ENCODE results near the gene LATS2. TPM values are rescaled to one million over a fixed set of nuclear protein-coding genes. Genes with fewer than 3 reads are reported as not detected.
"Not testable (repeated sequence)": the region's sequence is repeated elsewhere in the genome, so short reads cannot be mapped to it uniquely, and the experiment has no call there.

LATS2 gene
- total and polyA plus RNA-seq, 12 donors = 9.7 to 46.1 (median 25.2) TPM

GRCh38 chr13:20952838-20953237 lies 108.5 kb downstream of the LATS2 start:
- H3K4me1 ChIP-seq = no peaks in the 10 kb centered on the region
- no peaks in the 10 kb centered on the region for H3K9me3 ChIP-seq
- ATAC-seq (no peak), DNase-seq (no peak)
- TF ChIP-seq CTCF (IDR thresholded peaks at IDR 0.05) = no peak
- intact Hi-C loops (cut with DNase I) = no loop called here
- H3K4me3 ChIP-seq = no peak overlapping the region
- H3K27me3 ChIP-seq = peaks cover 0 to 7% (median 0%) of the 10 kb centered on the region in 7 donors
- WGBS, 2 donors = 78% methylated on average over 16 of the region's 16 CpGs
- H3K36me3 ChIP-seq = no peaks in the 10 kb centered on the region
- H3K27ac ChIP-seq = no peak overlapping the region

DNA sequence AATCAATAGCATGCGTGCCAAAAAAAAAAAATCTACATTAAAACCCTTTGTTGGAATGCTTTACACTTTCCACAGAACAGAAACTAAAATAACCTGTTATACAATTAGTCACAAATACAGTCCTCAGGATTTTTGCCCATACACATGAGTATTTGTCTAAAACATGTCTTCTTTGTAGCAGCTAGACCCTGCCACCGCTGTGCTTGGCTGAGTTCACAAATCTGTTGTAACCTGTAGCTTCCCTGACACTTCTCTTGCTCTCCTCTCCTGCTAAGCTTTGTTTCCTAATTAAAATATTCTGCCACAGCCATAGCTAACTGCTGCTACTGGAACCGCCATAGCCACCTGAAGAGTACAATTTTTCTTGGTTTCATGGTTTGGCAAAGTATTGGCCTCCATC lies 113.4 kb downstream of the LATS2 start:
- WGBS, 2 donors = 91 to 97% methylated on average over 3 of the region's 3 CpGs
- not testable (repeated sequence) for H3K36me3 ChIP-seq, H3K27ac ChIP-seq, H3K4me3 ChIP-seq, H3K9me3 ChIP-seq, ATAC-seq, DNase-seq
- intact Hi-C loops (cut with DNase I) = loop anchor here in 6 of 10 donors (5.0 to 10.0 kb wide), 6 partner anchors 177 to 537 kb away; no protein-coding TSS in a partner anchor
- H3K27me3 ChIP-seq = peaks cover 0 to 24% (median 13%) of the 10 kb centered on the region in 7 donors
- H3K4me1 ChIP-seq = peaks cover 0 to 17% (median 4%) of the 10 kb centered on the region in 9 donors

GRCh38 chr13:20945952-20946383 lies 115.4 kb downstream of the LATS2 start:
- intact Hi-C loops (cut with DNase I) = loop anchor here in 6 of 10 donors (5.0 to 10.0 kb wide), 6 partner anchors 179 to 539 kb away; no protein-coding TSS in a partner anchor
- H3K27me3 ChIP-seq = peaks cover 0 to 21% (median 8%) of the 10 kb centered on the region in 7 donors
- TF ChIP-seq CTCF (IDR thresholded peaks at IDR 0.05) = no peak
- DNase-seq = peak in 1 of 2 donors; percentile 26
- WGBS, 2 donors = 3 to 4% methylated on average over 29 of the region's 29 CpGs
- no peaks in the 10 kb centered on the region for H3K36me3 ChIP-seq
- no peak overlapping the region for H3K27ac ChIP-seq
- ATAC-seq = peak in 6 of 8 donors; percentile 20 to 63 (median 28)
- H3K9me3 ChIP-seq = no peaks in the 10 kb centered on the region
- peak overlapping the region in 8 of 10 donors; percentile 11 to 39 (median 28) for H3K4me3 ChIP-seq
- peaks cover 0 to 17% (median 4%) of the 10 kb centered on the region in 9 donors for H3K4me1 ChIP-seq

DNA sequence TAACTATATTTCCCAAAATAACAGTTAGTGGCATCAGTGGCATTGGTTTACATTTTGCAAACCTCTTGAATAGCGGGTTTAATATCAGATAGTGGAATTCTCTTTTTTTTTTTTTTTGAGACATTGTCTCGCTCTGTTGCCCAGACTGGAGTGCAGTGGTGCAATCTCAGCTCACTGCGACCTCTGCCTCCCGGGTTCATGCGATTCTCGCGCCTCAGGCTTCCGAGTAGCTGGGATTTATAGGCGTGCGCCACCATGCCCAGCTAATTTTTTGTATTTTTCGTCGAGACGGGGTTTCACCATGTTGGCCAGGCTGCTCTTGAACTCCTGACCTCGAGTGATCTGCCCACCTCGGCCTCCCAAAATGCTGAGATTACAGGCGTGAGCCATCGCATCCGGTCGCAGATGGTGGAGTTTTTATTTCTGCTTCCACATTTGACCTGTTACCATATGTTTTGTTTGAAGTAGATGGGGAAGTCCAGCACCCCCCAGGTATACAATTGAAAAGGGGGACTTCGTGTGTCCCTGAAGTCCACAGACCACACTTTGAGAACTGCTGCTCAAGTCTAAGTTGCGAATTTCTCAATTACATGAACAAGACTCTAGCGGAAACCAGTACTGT lies 118.3 kb downstream of the LATS2 start:
- no peak for DNase-seq
- peak in 2 of 8 donors; percentile 15 to 50 for ATAC-seq
- intact Hi-C loops (cut with DNase I) = loop anchor here (2.0 to 10.0 kb wide), 15 partner anchors 119 to 542 kb away; partner anchors contain the start of genes LATS2 (in 6 of the 10), MRPL57 (in 5 of the 10) and SKA3 (in 5 of the 10)
- Histone ChIP-seq H3K4me3 (no peak overlapping the region), H3K27me3 (peaks cover 0 to 21% (median 8%) of the 10 kb centered on the region in 7 donors), H3K9me3 (no peaks in the 10 kb centered on the region), H3K36me3 (no peaks in the 10 kb centered on the region), H3K27ac (peak overlapping the region in 6 of 10 donors; percentile 4 to 59 (median 42)), H3K4me1 (peaks cover 0 to 22% (median 10%) of the 10 kb centered on the region in 9 donors)
- WGBS, 2 donors = 74 to 85% methylated on average over 22 of the region's 22 CpGs
- no peak for TF ChIP-seq CTCF (IDR thresholded peaks at IDR 0.05)

GRCh38 chr13:20940511-20940910 lies 120.9 kb downstream of the LATS2 start:
- DNase-seq, H3K27ac ChIP-seq, H3K36me3 ChIP-seq, H3K27me3 ChIP-seq, H3K9me3 ChIP-seq, H3K4me3 ChIP-seq, ATAC-seq: not testable (repeated sequence)
- WGBS, 2 donors = 90 to 92% methylated on average over 10 of the region's 10 CpGs
- intact Hi-C loops (cut with DNase I) = loop anchor here (5.0 to 10.0 kb wide), 11 partner anchors 122 to 544 kb away; partner anchors contain the start of genes LATS2 (in 6 of the 10), MRPL57 (in 5 of the 10) and SKA3 (in 5 of the 10)
- peaks cover 0 to 15% (median 5%) of the 10 kb centered on the region in 9 donors for H3K4me1 ChIP-seq
